Smooth muscle cell (in vitro differentiated cells): Measurements from ENCODE around the gene A3GALT2. TPM values are rescaled to one million over a fixed set of nuclear protein-coding genes. Genes with fewer than 3 reads are reported as not detected.

Experiments
- DNase-seq: peaks from one replicate; lab custom pipeline; 2025; ENCODE audit not compliant: unreplicated experiment; lab: John Stamatoyannopoulos, UW
- H2AFZ ChIP-seq: fragments of 200-600 bp; sonication (generic); 2 replicates; pipeline ENCODE4 v1.6.0; 2016; ENCODE audit warnings: antibody characterized with exemption, low read depth, mild to moderate bottlenecking
- H3F3A ChIP-seq: fragments of 200-600 bp; sonication (generic); 2 replicates; pipeline ENCODE4 v1.6.0; 2017; ENCODE audit warnings: antibody characterized with exemption, low read depth
- H3K27ac ChIP-seq: fragments of 200-600 bp; sonication (generic); 2 replicates; pipeline ENCODE4 v1.5.1; 2016; ENCODE audit warnings: low read depth, mild to moderate bottlenecking
- H3K27me3 ChIP-seq: fragments of 200-600 bp; sonication (generic); 2 replicates; pipeline ENCODE4 v1.6.1; 2016; ENCODE audit warnings: low read depth, mild to moderate bottlenecking
- H3K36me3 ChIP-seq: fragments of 200-600 bp; sonication (generic); 2 replicates; pipeline ENCODE4 v1.5.1; 2016; ENCODE audit warnings: low read depth
- H3K4me1 ChIP-seq: fragments of 200-600 bp; sonication (generic); 2 replicates; pipeline ENCODE4 v1.5.1; 2016; ENCODE audit warnings: low read depth
- H3K4me2 ChIP-seq: fragments of 200-600 bp; sonication (generic); 2 replicates; pipeline ENCODE4 v1.6.0; 2016; ENCODE audit warnings: mild to moderate bottlenecking
- H3K4me3 ChIP-seq: fragments of 200-600 bp; sonication (generic); 2 replicates; pipeline ENCODE4 v1.5.1; 2016; ENCODE audit warnings: mild to moderate bottlenecking
- H3K79me2 ChIP-seq: fragments of 200-600 bp; sonication (generic); 2 replicates; pipeline ENCODE4 v1.6.0; 2016; ENCODE audit warnings: low read depth, mild to moderate bottlenecking
- H3K9ac ChIP-seq: fragments of 200-600 bp; sonication (generic); 2 replicates; pipeline ENCODE4 v1.6.0; 2016; ENCODE audit warnings: low read depth
- H3K9me3 ChIP-seq: fragments of 200-600 bp; sonication (generic); replicated peaks from 2 replicates; pipeline ENCODE4 v1.5.1; 2016; ENCODE audit warnings: low read depth
- H4K20me1 ChIP-seq: fragments of 200-600 bp; sonication (generic); 2 replicates; pipeline ENCODE4 v1.6.0; 2016; ENCODE audit warnings: low read depth
- CTCF ChIP-seq: fragments of 200-600 bp; sonication (generic); IDR thresholded peaks from 2 replicates; pipeline ENCODE4 v1.5.1; 2017; ENCODE audit warnings: borderline replicate concordance, mild to moderate bottlenecking, antibody characterized with exemption; ENCODE audit not compliant: insufficient read depth, poor library complexity, severe bottlenecking
- WGBS: methylation state at CpG from one replicate; pipeline ENCODE4 v1.1.7; 2016; ENCODE audit warnings: low lambda C conversion rate; 5-methylcytosine and 5-hydroxymethylcytosine counted together
- polyA plus RNA-seq: library from polyadenylated mRNA; unstranded; fragments of >200 nt; fragmentation: Nextera tagmentation; extraction: Ambion mirVana; gene quantifications from 2 replicates; pipeline ENCODE4 v1.2.1, GENCODE V29; 2016
- total RNA-seq: library from RNA; depleted of rRNA; stranded (reverse); fragments of >200 nt; gene quantifications from 2 replicates; pipeline ENCODE4 v1.2.3, GENCODE V29; 2014

Gene A3GALT2
- total and polyA plus RNA-seq, 2 experiments from 2014 or later: not detected

GRCh38 chr1:33332881-33333280 lies 12.0 kb upstream of the A3GALT2 start:
- Histone ChIP-seq H3K79me2 (peaks cover 74% of the 10 kb centered on the region), H3K9ac (no peak overlapping the region), H4K20me1 (peaks cover 100% of the 10 kb centered on the region), H3K4me3 (no peak overlapping the region), H3K27me3 (no peaks in the 10 kb centered on the region), H3K27ac (no peak overlapping the region), H3K4me1 (peaks cover 25% of the 10 kb centered on the region), H3K36me3 (peaks cover 12% of the 10 kb centered on the region), H2AFZ (no peak overlapping the region), H3K9me3 (no peaks in the 10 kb centered on the region), H3F3A (peaks cover 14% of the 10 kb centered on the region), H3K4me2 (no peak overlapping the region)
- DNase-seq: no peak
- WGBS: 94% methylated on average over 5 of the region's 5 CpGs
- no peak for TF ChIP-seq CTCF

DNA sequence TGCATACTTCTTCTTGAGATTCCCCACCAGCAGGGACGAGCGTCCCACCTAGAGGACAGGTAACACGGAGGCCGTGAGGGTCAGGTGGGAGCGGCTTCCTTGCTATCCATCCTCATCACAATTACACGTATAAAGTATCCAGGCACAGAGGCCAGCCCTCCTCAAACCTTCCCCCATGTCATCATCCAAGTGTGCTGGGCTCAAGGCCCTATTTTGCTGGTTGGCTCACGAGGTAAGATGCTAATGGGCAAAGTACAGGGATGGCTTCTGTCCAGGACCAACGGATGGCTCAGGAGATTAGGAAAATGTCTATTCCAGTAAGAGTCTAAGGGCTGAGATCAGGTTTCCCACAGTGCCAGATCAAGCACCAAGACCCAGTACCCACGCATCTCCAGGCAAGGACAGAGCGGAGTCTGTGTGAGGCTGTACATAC lies 11.5 kb upstream of the A3GALT2 start:
- Histone ChIP-seq H3K4me1 (peaks cover 20% of the 10 kb centered on the region), H3K27me3 (no peaks in the 10 kb centered on the region), H4K20me1 (peaks cover 100% of the 10 kb centered on the region), H3K36me3 (peaks cover 12% of the 10 kb centered on the region), H2AFZ (no peak overlapping the region), H3K27ac (no peak overlapping the region), H3K79me2 (peaks cover 69% of the 10 kb centered on the region), H3K4me3 (no peak overlapping the region), H3K9me3 (no peaks in the 10 kb centered on the region), H3F3A (peaks cover 14% of the 10 kb centered on the region), H3K4me2 (no peak overlapping the region), H3K9ac (no peak overlapping the region)
- no peak for TF ChIP-seq CTCF
- DNase-seq: no peak
- WGBS: 93% methylated on average over 10 of the region's 10 CpGs

GRCh38 chr1:33331444-33332356 lies 10.8 kb upstream of the A3GALT2 start:
- H2AFZ ChIP-seq: no peak overlapping the region
- H3K27ac ChIP-seq: no peak overlapping the region
- no peak for TF ChIP-seq CTCF
- no peak overlapping the region for H3K9ac ChIP-seq
- H3K4me3 ChIP-seq: no peak overlapping the region
- H3K36me3 ChIP-seq: peaks cover 12% of the 10 kb centered on the region
- WGBS: 82% methylated on average over 10 of the region's 10 CpGs
- peaks cover 14% of the 10 kb centered on the region for H3F3A ChIP-seq
- H3K4me2 ChIP-seq: no peak overlapping the region
- no peak for DNase-seq
- peaks cover 62% of the 10 kb centered on the region for H3K79me2 ChIP-seq
- no peaks in the 10 kb centered on the region for H3K27me3 ChIP-seq
- no peaks in the 10 kb centered on the region for H3K9me3 ChIP-seq
- peaks cover 100% of the 10 kb centered on the region for H4K20me1 ChIP-seq
- peaks cover 13% of the 10 kb centered on the region for H3K4me1 ChIP-seq
